Fibroblast of lung (primary cell): ENCODE measurements around the gene ZNF649.
"Not testable (repeated sequence)": the region's sequence is repeated elsewhere in the genome, so short reads cannot be mapped to it uniquely, and the experiment has no call there.

ENCODE experiments used
- EZH2 ChIP-seq: IDR thresholded peaks from 2 replicates; pipeline ENCODE4 v1.5.1; 2012; ENCODE audit warnings: low read length, control low read depth, mild to moderate bottlenecking; ENCODE audit errors: missing control alignments
- TF ChIP-seq, protein P1 (sequence below), 2 donors: IDR thresholded peaks in 1 of 2; conservative IDR thresholded peaks in 1 of 2; 1 replicate in 1 of 2; 2 replicates in 1 of 2; pipeline ENCODE4 v1.5.1; 2011 to 2012; ENCODE audit warnings: low read length in 2 of 2, control low read depth in 1 of 2, inconsistent platforms in 1 of 2, low read depth in 1 of 2, mild to moderate bottlenecking in 1 of 2

- TF ChIP-seq, protein P1, sequence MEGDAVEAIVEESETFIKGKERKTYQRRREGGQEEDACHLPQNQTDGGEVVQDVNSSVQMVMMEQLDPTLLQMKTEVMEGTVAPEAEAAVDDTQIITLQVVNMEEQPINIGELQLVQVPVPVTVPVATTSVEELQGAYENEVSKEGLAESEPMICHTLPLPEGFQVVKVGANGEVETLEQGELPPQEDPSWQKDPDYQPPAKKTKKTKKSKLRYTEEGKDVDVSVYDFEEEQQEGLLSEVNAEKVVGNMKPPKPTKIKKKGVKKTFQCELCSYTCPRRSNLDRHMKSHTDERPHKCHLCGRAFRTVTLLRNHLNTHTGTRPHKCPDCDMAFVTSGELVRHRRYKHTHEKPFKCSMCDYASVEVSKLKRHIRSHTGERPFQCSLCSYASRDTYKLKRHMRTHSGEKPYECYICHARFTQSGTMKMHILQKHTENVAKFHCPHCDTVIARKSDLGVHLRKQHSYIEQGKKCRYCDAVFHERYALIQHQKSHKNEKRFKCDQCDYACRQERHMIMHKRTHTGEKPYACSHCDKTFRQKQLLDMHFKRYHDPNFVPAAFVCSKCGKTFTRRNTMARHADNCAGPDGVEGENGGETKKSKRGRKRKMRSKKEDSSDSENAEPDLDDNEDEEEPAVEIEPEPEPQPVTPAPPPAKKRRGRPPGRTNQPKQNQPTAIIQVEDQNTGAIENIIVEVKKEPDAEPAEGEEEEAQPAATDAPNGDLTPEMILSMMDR (conservative IDR thresholded peaks at IDR 0.05 in 1 of 2, IDR thresholded peaks at IDR 0.05 in 1 of 2; ENCODE audit: low read depth in 1 of 2, low read length in 2 of 2): not testable (repeated sequence)
- not testable (repeated sequence) for TF ChIP-seq EZH2
These were observed 822 bp upstream of the ZNF649 start for GRCh38 chr19:51905639-51906038.
